ENCODE measurements around the gene SMG6. TPM values are rescaled to one million over a fixed set of nuclear protein-coding genes. Genes with fewer than 3 reads are reported as not detected.
A peak's percentile ranks its signal among the peaks of the same experiment; 100 is the strongest.
"Not testable (repeated sequence)": the region's sequence is repeated elsewhere in the genome, so short reads cannot be mapped to it uniquely, and the experiment has no call there.

The SMG6 gene
- total and polyA plus RNA-seq, 8 donors = 27.7 to 42.2 (median 38.5) TPM

- H3K27ac ChIP-seq = peak overlapping the region; percentile 78 to 89
- peaks cover 0 to 15% of the 10 kb centered on the region in 2 donors for H3K36me3 ChIP-seq
- DNase-seq (peak in 3 of 4 donors; percentile 83 to 97 (median 95)), ATAC-seq (peak; percentile 82)
- intact Hi-C loops (cut with DNase I) = loop anchor here in 1 of 2 donors (5.0 kb wide), 1 partner anchor 65 kb away; no protein-coding TSS in a partner anchor
- no peaks in the 10 kb centered on the region for H3K9me3 ChIP-seq
- TF ChIP-seq CTCF (IDR thresholded peaks at IDR 0.05) = no peak
- H3K4me1 ChIP-seq = peaks cover 52 to 57% of the 10 kb centered on the region in 2 donors
- no peaks in the 10 kb centered on the region for H3K27me3 ChIP-seq
- H3K4me3 ChIP-seq = no peak overlapping the region
Measured at GRCh38 chr17:2172077-2172851, 131.3 kb downstream of the SMG6 start.

GRCh38 chr17:2171702-2172076, 131.9 kb downstream of the SMG6 start:
- Histone ChIP-seq H3K4me1 (peaks cover 46 to 51% of the 10 kb centered on the region in 2 donors), H3K4me3 (no peak overlapping the region), H3K27ac (peak overlapping the region; percentile 78 to 89), H3K9me3 (no peaks in the 10 kb centered on the region), H3K27me3 (no peaks in the 10 kb centered on the region), H3K36me3 (peaks cover 0 to 15% of the 10 kb centered on the region in 2 donors)
- DNase-seq (no peak), ATAC-seq (peak; percentile 6)
- intact Hi-C loops (cut with DNase I) = loop anchor here in 1 of 2 donors (5.0 kb wide), 1 partner anchor 66 kb away; no protein-coding TSS in a partner anchor
- TF ChIP-seq CTCF (IDR thresholded peaks at IDR 0.05) = no peak

- Histone ChIP-seq H3K4me3 (no peak overlapping the region), H3K27ac (no peak overlapping the region), H3K9me3 (no peaks in the 10 kb centered on the region), H3K27me3 (no peaks in the 10 kb centered on the region), H3K4me1 (peaks cover 33 to 34% of the 10 kb centered on the region in 2 donors), H3K36me3 (peaks cover 0 to 25% of the 10 kb centered on the region in 2 donors)
- intact Hi-C loops (cut with DNase I) = loop anchor here in 1 of 2 donors (5.0 kb wide), 1 partner anchor 67 kb away; no protein-coding TSS in a partner anchor
- ATAC-seq (no peak), DNase-seq (no peak)
- TF ChIP-seq CTCF (IDR thresholded peaks at IDR 0.05) = no peak
Measured at GRCh38 chr17:2170023-2170422, 133.6 kb downstream of the SMG6 start.

GRCh38 chr17:2165723-2166122, 137.9 kb downstream of the SMG6 start:
- H3K4me1 ChIP-seq; intact Hi-C loops (cut with DNase I): not testable (repeated sequence)
- peaks cover 0 to 51% of the 10 kb centered on the region in 2 donors for H3K36me3 ChIP-seq

GRCh38 chr17:2158396-2158780, 145.2 kb downstream of the SMG6 start:
- H3K4me3 ChIP-seq = no peak overlapping the region
- H3K9me3 ChIP-seq = no peaks in the 10 kb centered on the region
- peaks cover 18 to 42% of the 10 kb centered on the region in 2 donors for H3K4me1 ChIP-seq
- H3K27me3 ChIP-seq = no peaks in the 10 kb centered on the region
- TF ChIP-seq CTCF (IDR thresholded peaks at IDR 0.05) = no peak
- intact Hi-C loops (cut with DNase I) = no loop called here
- peaks cover 0 to 21% of the 10 kb centered on the region in 2 donors for H3K36me3 ChIP-seq
- DNase-seq = no peak
- H3K27ac ChIP-seq = peak overlapping the region; percentile 55 to 77
- peak; percentile 7 for ATAC-seq

More at GRCh38 chr17:2165723-2166122, 137.9 kb downstream of the SMG6 start:
- H3K9me3 ChIP-seq, DNase-seq, H3K27me3 ChIP-seq, ATAC-seq, H3K27ac ChIP-seq, H3K4me3 ChIP-seq: not testable (repeated sequence)

All from left lung (tissue), 10 donors.